Duodenal mucosa (tissue), 2 donors: ENCODE measurements around the gene POC5.
"Not testable (repeated sequence)": the region's sequence is repeated elsewhere in the genome, so short reads cannot be mapped to it uniquely, and the experiment has no call there.

Source experiments
- H3K27ac ChIP-seq: one replicate; pipeline ENCODE4 v1.7.0; 2013; ENCODE audit warnings: low read depth, low read length
- H3K27me3 ChIP-seq, 2 donors: one replicate each; pipeline ENCODE4 v1.7.0; 2013; ENCODE audit warnings: low read length in 2 of 2, control low read depth in 1 of 2; ENCODE audit not compliant: insufficient read depth in 2 of 2, control insufficient read depth in 1 of 2
- H3K36me3 ChIP-seq, 2 donors: one replicate each; pipeline ENCODE4 v1.7.0; 2013; ENCODE audit warnings: low read length in 2 of 2, control low read depth in 1 of 2; ENCODE audit not compliant: insufficient read depth in 2 of 2, control insufficient read depth in 1 of 2
- H3K4me1 ChIP-seq, 2 donors: one replicate each; pipeline ENCODE4 v1.7.0; 2013; ENCODE audit warnings: low read length in 2 of 2, control low read depth in 1 of 2; ENCODE audit not compliant: insufficient read depth in 2 of 2, control insufficient read depth in 1 of 2
- H3K4me3 ChIP-seq, 2 donors: one replicate each; pipeline ENCODE4 v1.7.0; 2013; ENCODE audit warnings: low read length in 2 of 2, low read depth in 1 of 2
- H3K9ac ChIP-seq, 2 donors: one replicate each; pipeline ENCODE4 v1.7.0; 2013; ENCODE audit warnings: low read length in 2 of 2, low read depth in 1 of 2
- H3K9me3 ChIP-seq, 2 donors: one replicate each; pipeline ENCODE4 v1.7.0; 2013; ENCODE audit warnings: low read length in 2 of 2, control low read depth in 1 of 2; ENCODE audit not compliant: control insufficient read depth in 1 of 2

POC5 gene

GRCh38 chr5:75729321-75729720, 12.1 kb upstream of the POC5 start:
- H3K27ac ChIP-seq = no peak overlapping the region
- H3K4me3 ChIP-seq = peak overlapping the region in 1 of 2 donors; percentile 53

GRCh38 chr5:75727931-75728330, 10.7 kb upstream of the POC5 start:
- H3K27ac ChIP-seq = no peak overlapping the region
- H3K27me3 ChIP-seq = no peaks in the 10 kb centered on the region
- H3K9ac ChIP-seq = no peak overlapping the region
- peaks cover 4% of the 10 kb centered on the region in 2 donors for H3K4me1 ChIP-seq
- H3K4me3 ChIP-seq = no peak overlapping the region
- H3K36me3 ChIP-seq = no peaks in the 10 kb centered on the region
- no peaks in the 10 kb centered on the region for H3K9me3 ChIP-seq

More at GRCh38 chr5:75729321-75729720, 12.1 kb upstream of the POC5 start:
- H3K27me3 ChIP-seq = no peaks in the 10 kb centered on the region
- H3K36me3 ChIP-seq = no peaks in the 10 kb centered on the region
- H3K9me3 ChIP-seq = no peaks in the 10 kb centered on the region
- peaks cover 4% of the 10 kb centered on the region in 2 donors for H3K4me1 ChIP-seq
- no peak overlapping the region for H3K9ac ChIP-seq

GRCh38 chr5:75726224-75726623, 9.0 kb upstream of the POC5 start:
- H3K27ac ChIP-seq, H3K4me3 ChIP-seq, H3K4me1 ChIP-seq, H3K36me3 ChIP-seq, H3K9me3 ChIP-seq, H3K27me3 ChIP-seq, H3K9ac ChIP-seq: not testable (repeated sequence)

GRCh38 chr5:75723378-75723777, 6.1 kb upstream of the POC5 start:
- Histone ChIP-seq H3K36me3 (no peaks in the 10 kb centered on the region), H3K27ac (no peak overlapping the region), H3K27me3 (no peaks in the 10 kb centered on the region), H3K9ac (no peak overlapping the region), H3K4me3 (no peak overlapping the region), H3K9me3 (no peaks in the 10 kb centered on the region), H3K4me1 (no peaks in the 10 kb centered on the region)

GRCh38 chr5:75721573-75721972, 4.3 kb upstream of the POC5 start:
- Histone ChIP-seq H3K9me3 (no peaks in the 10 kb centered on the region), H3K4me3 (no peak overlapping the region), H3K27me3 (no peaks in the 10 kb centered on the region), H3K9ac (no peak overlapping the region), H3K36me3 (no peaks in the 10 kb centered on the region), H3K4me1 (peaks cover 2 to 4% of the 10 kb centered on the region in 2 donors), H3K27ac (no peak overlapping the region)

- Histone ChIP-seq H3K27ac (no peak overlapping the region), H3K9ac (no peak overlapping the region), H3K4me1 (peaks cover 7 to 10% of the 10 kb centered on the region in 2 donors), H3K9me3 (no peaks in the 10 kb centered on the region), H3K4me3 (no peak overlapping the region), H3K27me3 (no peaks in the 10 kb centered on the region), H3K36me3 (no peaks in the 10 kb centered on the region)
Observed at GRCh38 chr5:75720882-75721281, 3.6 kb upstream of the POC5 start.

- Histone ChIP-seq H3K9me3 (no peaks in the 10 kb centered on the region), H3K27me3 (no peaks in the 10 kb centered on the region), H3K4me1 (peaks cover 10 to 15% of the 10 kb centered on the region in 2 donors), H3K27ac (no peak overlapping the region), H3K9ac (peak overlapping the region; percentile 71 to 94), H3K4me3 (peak overlapping the region; percentile 99 to 100), H3K36me3 (peaks cover 0 to 5% of the 10 kb centered on the region in 2 donors)
Observed at GRCh38 chr5:75716715-75717081, 539 bp downstream of the POC5 start.

GRCh38 chr5:75712091-75712490, 5.1 kb downstream of the POC5 start:
- H3K27me3 ChIP-seq = no peaks in the 10 kb centered on the region

GRCh38 chr5:75711151-75711550, 6.1 kb downstream of the POC5 start:
- peaks cover 0 to 20% of the 10 kb centered on the region in 2 donors for H3K36me3 ChIP-seq
- no peak overlapping the region for H3K27ac ChIP-seq
- no peak overlapping the region for H3K9ac ChIP-seq
- no peaks in the 10 kb centered on the region for H3K27me3 ChIP-seq
- no peak overlapping the region for H3K4me3 ChIP-seq
- no peaks in the 10 kb centered on the region for H3K9me3 ChIP-seq
- peaks cover 6 to 8% of the 10 kb centered on the region in 2 donors for H3K4me1 ChIP-seq

More at GRCh38 chr5:75712091-75712490, 5.1 kb downstream of the POC5 start:
- Histone ChIP-seq H3K4me1 (peaks cover 10 to 15% of the 10 kb centered on the region in 2 donors), H3K9ac (no peak overlapping the region), H3K9me3 (no peaks in the 10 kb centered on the region), H3K36me3 (peaks cover 0 to 20% of the 10 kb centered on the region in 2 donors), H3K27ac (no peak overlapping the region), H3K4me3 (no peak overlapping the region)

- Histone ChIP-seq H3K4me1 (peaks cover under 1 to 3% of the 10 kb centered on the region in 2 donors), H3K36me3 (peaks cover 0 to 20% of the 10 kb centered on the region in 2 donors), H3K27ac (no peak overlapping the region), H3K27me3 (no peaks in the 10 kb centered on the region), H3K9me3 (no peaks in the 10 kb centered on the region), H3K4me3 (no peak overlapping the region), H3K9ac (no peak overlapping the region)
Observed at GRCh38 chr5:75710637-75711036, 6.6 kb downstream of the POC5 start.
